Measurements from ENCODE around the gene UGCG. TPM values are rescaled to one million over a fixed set of nuclear protein-coding genes. Genes with fewer than 3 reads are reported as not detected.
A peak's percentile ranks its signal among the peaks of the same experiment; 100 is the strongest.

UGCG gene
- total RNA-seq, 2 experiments from 2014 or later, result 28.9 to 29.8 TPM

GRCh38 chr9:111922324-111923013 is 25.9 kb downstream of the UGCG start:
- no peak for DNase-seq
- Mint-ChIP-seq H3K36me3 (peaks cover 33% of the 10 kb centered on the region), H3K4me3 (no peak overlapping the region), H3K27me3 (no peaks in the 10 kb centered on the region), H3K9me3 (no peaks in the 10 kb centered on the region), H3K27ac (no peak overlapping the region), H3K4me1 (peaks cover 35% of the 10 kb centered on the region)

- H3K36me3 Mint-ChIP-seq, result peaks cover 34% of the 10 kb centered on the region
- H3K4me1 Mint-ChIP-seq, result peaks cover 33% of the 10 kb centered on the region
These were observed 27.7 kb downstream of the UGCG start for GRCh38 chr9:111924281-111924680.

GRCh38 chr9:111925017-111925770 is 28.6 kb downstream of the UGCG start:
- no peak for DNase-seq
- no peaks in the 10 kb centered on the region for H3K9me3 Mint-ChIP-seq
- H3K27me3 Mint-ChIP-seq, result no peaks in the 10 kb centered on the region
- no peak overlapping the region for H3K27ac Mint-ChIP-seq
- H3K4me1 Mint-ChIP-seq, result peaks cover 33% of the 10 kb centered on the region
- no peak overlapping the region for H3K4me3 Mint-ChIP-seq
- peaks cover 26% of the 10 kb centered on the region for H3K36me3 Mint-ChIP-seq

More at GRCh38 chr9:111924281-111924680, 27.7 kb downstream of the UGCG start:
- Mint-ChIP-seq H3K4me3 (no peak overlapping the region), H3K9me3 (no peaks in the 10 kb centered on the region), H3K27me3 (no peaks in the 10 kb centered on the region), H3K27ac (no peak overlapping the region)
- no peak for DNase-seq

- H3K4me1 Mint-ChIP-seq, result peaks cover 33% of the 10 kb centered on the region
- no peak for DNase-seq
- H3K27me3 Mint-ChIP-seq, result no peaks in the 10 kb centered on the region
- no peak overlapping the region for H3K27ac Mint-ChIP-seq
- H3K36me3 Mint-ChIP-seq, result peaks cover 22% of the 10 kb centered on the region
- no peak overlapping the region for H3K4me3 Mint-ChIP-seq
- no peaks in the 10 kb centered on the region for H3K9me3 Mint-ChIP-seq
These were observed 29.2 kb downstream of the UGCG start for GRCh38 chr9:111925784-111926183.

GRCh38 chr9:111926421-111926875 is 29.8 kb downstream of the UGCG start:
- H3K27me3 Mint-ChIP-seq, result no peaks in the 10 kb centered on the region
- no peaks in the 10 kb centered on the region for H3K9me3 Mint-ChIP-seq
- peak; percentile 53 for DNase-seq
- H3K4me3 Mint-ChIP-seq, result no peak overlapping the region
- peaks cover 33% of the 10 kb centered on the region for H3K4me1 Mint-ChIP-seq
- peaks cover 22% of the 10 kb centered on the region for H3K36me3 Mint-ChIP-seq
- H3K27ac Mint-ChIP-seq, result peak overlapping the region; percentile 86

- H3K9me3 Mint-ChIP-seq, result no peaks in the 10 kb centered on the region
- DNase-seq, result no peak
- H3K4me3 Mint-ChIP-seq, result no peak overlapping the region
- peaks cover 33% of the 10 kb centered on the region for H3K36me3 Mint-ChIP-seq
- H3K4me1 Mint-ChIP-seq, result peaks cover 26% of the 10 kb centered on the region
- H3K27ac Mint-ChIP-seq, result no peak overlapping the region
- no peaks in the 10 kb centered on the region for H3K27me3 Mint-ChIP-seq
These were observed 31.7 kb downstream of the UGCG start for GRCh38 chr9:111928359-111928720.

- Mint-ChIP-seq H3K4me1 (peaks cover 27% of the 10 kb centered on the region), H3K36me3 (peaks cover 46% of the 10 kb centered on the region), H3K27me3 (no peaks in the 10 kb centered on the region), H3K27ac (no peak overlapping the region), H3K4me3 (no peak overlapping the region), H3K9me3 (peaks cover 4% of the 10 kb centered on the region)
- no peak for DNase-seq
These were observed 38.1 kb downstream of the UGCG start for GRCh38 chr9:111934747-111935146.

GRCh38 chr9:111936391-111936790 is 39.8 kb downstream of the UGCG start:
- no peak for DNase-seq
- Mint-ChIP-seq H3K36me3 (peaks cover 46% of the 10 kb centered on the region), H3K4me3 (no peak overlapping the region), H3K27ac (no peak overlapping the region), H3K4me1 (peaks cover 27% of the 10 kb centered on the region), H3K9me3 (peaks cover 4% of the 10 kb centered on the region), H3K27me3 (no peaks in the 10 kb centered on the region)

GRCh38 chr9:111937301-111937700 is 40.7 kb downstream of the UGCG start:
- H3K4me1 Mint-ChIP-seq, result peaks cover 27% of the 10 kb centered on the region
- peak overlapping the region; percentile 90 for H3K27ac Mint-ChIP-seq
- no peak overlapping the region for H3K4me3 Mint-ChIP-seq
- no peaks in the 10 kb centered on the region for H3K27me3 Mint-ChIP-seq
- H3K36me3 Mint-ChIP-seq, result peaks cover 39% of the 10 kb centered on the region
- no peak for DNase-seq
- peaks cover 4% of the 10 kb centered on the region for H3K9me3 Mint-ChIP-seq

GRCh38 chr9:111937781-111938426 is 41.3 kb downstream of the UGCG start:
- peaks cover 4% of the 10 kb centered on the region for H3K9me3 Mint-ChIP-seq
- H3K4me1 Mint-ChIP-seq, result peaks cover 29% of the 10 kb centered on the region
- peak overlapping the region; percentile 90 for H3K27ac Mint-ChIP-seq
- peak overlapping the region; percentile 56 for H3K4me3 Mint-ChIP-seq
- DNase-seq, result peak; percentile 62
- H3K36me3 Mint-ChIP-seq, result peaks cover 37% of the 10 kb centered on the region
- no peaks in the 10 kb centered on the region for H3K27me3 Mint-ChIP-seq

GRCh38 chr9:111938427-111938800 is 41.8 kb downstream of the UGCG start:
- Mint-ChIP-seq H3K36me3 (peaks cover 34% of the 10 kb centered on the region), H3K27ac (peak overlapping the region; percentile 90), H3K27me3 (no peaks in the 10 kb centered on the region), H3K4me1 (peaks cover 29% of the 10 kb centered on the region), H3K4me3 (peak overlapping the region; percentile 37), H3K9me3 (peaks cover 4% of the 10 kb centered on the region)
- no peak for DNase-seq

- Mint-ChIP-seq H3K4me3 (no peak overlapping the region), H3K27me3 (no peaks in the 10 kb centered on the region), H3K4me1 (peaks cover 31% of the 10 kb centered on the region), H3K27ac (peak overlapping the region; percentile 82), H3K36me3 (peaks cover 33% of the 10 kb centered on the region), H3K9me3 (peaks cover 4% of the 10 kb centered on the region)
- no peak for DNase-seq
These were observed 42.7 kb downstream of the UGCG start for GRCh38 chr9:111939322-111939721.

- Mint-ChIP-seq H3K27ac (no peak overlapping the region), H3K9me3 (peaks cover 4% of the 10 kb centered on the region), H3K27me3 (no peaks in the 10 kb centered on the region), H3K36me3 (peaks cover 23% of the 10 kb centered on the region), H3K4me1 (peaks cover 42% of the 10 kb centered on the region), H3K4me3 (no peak overlapping the region)
- no peak for DNase-seq
These were observed 44.1 kb downstream of the UGCG start for GRCh38 chr9:111940697-111941096.

- no peak overlapping the region for H3K4me3 Mint-ChIP-seq
- peaks cover 26% of the 10 kb centered on the region for H3K4me1 Mint-ChIP-seq
- no peak for DNase-seq
- H3K36me3 Mint-ChIP-seq, result peaks cover 7% of the 10 kb centered on the region
- H3K27me3 Mint-ChIP-seq, result no peaks in the 10 kb centered on the region
- peaks cover 4% of the 10 kb centered on the region for H3K9me3 Mint-ChIP-seq
- H3K27ac Mint-ChIP-seq, result no peak overlapping the region
These were observed 46.6 kb downstream of the UGCG start for GRCh38 chr9:111943200-111943599.

- peaks cover 5% of the 10 kb centered on the region for H3K36me3 Mint-ChIP-seq
- H3K4me1 Mint-ChIP-seq, result peaks cover 24% of the 10 kb centered on the region
- H3K9me3 Mint-ChIP-seq, result peaks cover under 1% of the 10 kb centered on the region
- no peak for DNase-seq
- H3K27me3 Mint-ChIP-seq, result no peaks in the 10 kb centered on the region
- H3K4me3 Mint-ChIP-seq, result no peak overlapping the region
- H3K27ac Mint-ChIP-seq, result no peak overlapping the region
These were observed 47.1 kb downstream of the UGCG start for GRCh38 chr9:111943746-111944145.
